Loucy (cell line): Measurements from ENCODE around the gene RFC5.

Experiments
- EZH2phosphoT487 ChIP-seq: fragments of 200-600 bp; IDR thresholded peaks from 2 replicates; pipeline ENCODE4 v1.6.1; 2018; ENCODE audit warnings: antibody characterized with exemption, mild to moderate bottlenecking, moderate library complexity, borderline replicate concordance
- TF ChIP-seq, protein P1 (sequence below): fragments of 200-600 bp; sonication (generic); conservative IDR thresholded peaks from 2 replicates; pipeline ENCODE4 v1.5.1; 2014; ENCODE audit warnings: mild to moderate bottlenecking, antibody characterized with exemption, low read length

DNA sequence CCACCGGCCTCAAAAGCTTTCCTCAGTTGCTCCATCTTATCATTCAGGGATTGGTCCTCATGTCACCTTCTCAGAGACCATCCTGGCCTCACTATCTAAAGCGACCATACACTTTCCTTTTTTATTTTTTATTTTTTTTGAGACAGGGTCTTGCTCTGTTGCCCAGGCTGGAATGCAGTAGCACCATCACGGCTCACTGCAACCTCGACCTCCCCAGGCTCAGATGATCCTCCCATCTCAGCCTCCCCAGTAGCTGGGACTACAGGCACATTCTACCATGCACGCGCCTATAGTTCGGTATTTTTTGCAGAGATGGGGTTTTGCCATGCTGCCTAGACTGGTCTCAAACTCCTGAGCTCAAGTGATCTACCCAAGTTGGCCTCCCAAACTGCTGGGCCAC lies 41.7 kb downstream of the RFC5 start:
- TF ChIP-seq, protein P1, sequence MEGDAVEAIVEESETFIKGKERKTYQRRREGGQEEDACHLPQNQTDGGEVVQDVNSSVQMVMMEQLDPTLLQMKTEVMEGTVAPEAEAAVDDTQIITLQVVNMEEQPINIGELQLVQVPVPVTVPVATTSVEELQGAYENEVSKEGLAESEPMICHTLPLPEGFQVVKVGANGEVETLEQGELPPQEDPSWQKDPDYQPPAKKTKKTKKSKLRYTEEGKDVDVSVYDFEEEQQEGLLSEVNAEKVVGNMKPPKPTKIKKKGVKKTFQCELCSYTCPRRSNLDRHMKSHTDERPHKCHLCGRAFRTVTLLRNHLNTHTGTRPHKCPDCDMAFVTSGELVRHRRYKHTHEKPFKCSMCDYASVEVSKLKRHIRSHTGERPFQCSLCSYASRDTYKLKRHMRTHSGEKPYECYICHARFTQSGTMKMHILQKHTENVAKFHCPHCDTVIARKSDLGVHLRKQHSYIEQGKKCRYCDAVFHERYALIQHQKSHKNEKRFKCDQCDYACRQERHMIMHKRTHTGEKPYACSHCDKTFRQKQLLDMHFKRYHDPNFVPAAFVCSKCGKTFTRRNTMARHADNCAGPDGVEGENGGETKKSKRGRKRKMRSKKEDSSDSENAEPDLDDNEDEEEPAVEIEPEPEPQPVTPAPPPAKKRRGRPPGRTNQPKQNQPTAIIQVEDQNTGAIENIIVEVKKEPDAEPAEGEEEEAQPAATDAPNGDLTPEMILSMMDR = no peak
- no peak for TF ChIP-seq EZH2phosphoT487
